Measurements from ENCODE around the gene FIP1L1.
"Not testable (repeated sequence)": the region's sequence is repeated elsewhere in the genome, so short reads cannot be mapped to it uniquely, and the experiment has no call there.

The FIP1L1 gene, protein sequence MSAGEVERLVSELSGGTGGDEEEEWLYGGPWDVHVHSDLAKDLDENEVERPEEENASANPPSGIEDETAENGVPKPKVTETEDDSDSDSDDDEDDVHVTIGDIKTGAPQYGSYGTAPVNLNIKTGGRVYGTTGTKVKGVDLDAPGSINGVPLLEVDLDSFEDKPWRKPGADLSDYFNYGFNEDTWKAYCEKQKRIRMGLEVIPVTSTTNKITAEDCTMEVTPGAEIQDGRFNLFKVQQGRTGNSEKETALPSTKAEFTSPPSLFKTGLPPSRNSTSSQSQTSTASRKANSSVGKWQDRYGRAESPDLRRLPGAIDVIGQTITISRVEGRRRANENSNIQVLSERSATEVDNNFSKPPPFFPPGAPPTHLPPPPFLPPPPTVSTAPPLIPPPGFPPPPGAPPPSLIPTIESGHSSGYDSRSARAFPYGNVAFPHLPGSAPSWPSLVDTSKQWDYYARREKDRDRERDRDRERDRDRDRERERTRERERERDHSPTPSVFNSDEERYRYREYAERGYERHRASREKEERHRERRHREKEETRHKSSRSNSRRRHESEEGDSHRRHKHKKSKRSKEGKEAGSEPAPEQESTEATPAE

DNA sequence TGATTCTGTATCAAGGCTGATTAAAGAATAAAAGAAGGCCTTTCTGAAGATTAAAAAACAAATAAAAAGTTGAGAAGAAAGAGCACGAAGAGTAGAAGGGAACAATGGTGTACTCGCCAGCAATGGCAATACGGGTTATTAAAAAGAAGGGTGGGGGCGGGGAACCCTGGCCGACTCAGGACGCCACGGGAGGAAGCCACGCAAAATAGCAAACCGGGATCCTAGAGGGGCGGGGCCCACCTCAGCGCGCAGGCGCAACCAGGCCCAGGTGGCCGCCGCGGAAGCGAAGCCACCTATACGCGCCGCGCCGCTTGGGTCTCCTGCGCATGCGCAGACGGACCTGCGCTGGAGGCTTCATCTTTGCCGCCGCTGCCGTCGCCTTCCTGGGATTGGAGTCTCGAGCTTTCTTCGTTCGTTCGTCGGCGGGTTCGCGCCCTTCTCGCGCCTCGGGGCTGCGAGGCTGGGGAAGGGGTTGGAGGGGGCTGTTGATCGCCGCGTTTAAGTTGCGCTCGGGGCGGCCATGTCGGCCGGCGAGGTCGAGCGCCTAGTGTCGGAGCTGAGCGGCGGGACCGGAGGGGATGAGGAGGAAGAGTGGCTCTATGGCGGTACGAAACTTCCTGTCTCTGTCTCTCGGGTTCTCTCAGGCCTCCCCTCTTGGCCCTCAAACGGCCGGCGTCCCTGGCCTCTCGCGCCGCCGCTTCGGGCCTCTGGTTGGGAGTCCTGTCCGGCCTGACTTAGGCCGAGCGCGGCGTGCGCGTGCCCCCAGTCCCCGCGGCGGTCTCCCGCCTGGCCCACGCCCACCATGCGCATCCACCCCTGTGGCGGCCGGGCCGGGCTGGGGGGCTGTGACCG is at the start of gene FIP1L1:
Gene FIP1L1 (plus strand): TSS at position 323 of the 852 bp plus-strand sequence. CDS start 198 bp downstream, at position 521.
- DNase-seq (ENCODE audit: low read depth) = peak; percentile 74
- TF ChIP-seq, protein P1, sequence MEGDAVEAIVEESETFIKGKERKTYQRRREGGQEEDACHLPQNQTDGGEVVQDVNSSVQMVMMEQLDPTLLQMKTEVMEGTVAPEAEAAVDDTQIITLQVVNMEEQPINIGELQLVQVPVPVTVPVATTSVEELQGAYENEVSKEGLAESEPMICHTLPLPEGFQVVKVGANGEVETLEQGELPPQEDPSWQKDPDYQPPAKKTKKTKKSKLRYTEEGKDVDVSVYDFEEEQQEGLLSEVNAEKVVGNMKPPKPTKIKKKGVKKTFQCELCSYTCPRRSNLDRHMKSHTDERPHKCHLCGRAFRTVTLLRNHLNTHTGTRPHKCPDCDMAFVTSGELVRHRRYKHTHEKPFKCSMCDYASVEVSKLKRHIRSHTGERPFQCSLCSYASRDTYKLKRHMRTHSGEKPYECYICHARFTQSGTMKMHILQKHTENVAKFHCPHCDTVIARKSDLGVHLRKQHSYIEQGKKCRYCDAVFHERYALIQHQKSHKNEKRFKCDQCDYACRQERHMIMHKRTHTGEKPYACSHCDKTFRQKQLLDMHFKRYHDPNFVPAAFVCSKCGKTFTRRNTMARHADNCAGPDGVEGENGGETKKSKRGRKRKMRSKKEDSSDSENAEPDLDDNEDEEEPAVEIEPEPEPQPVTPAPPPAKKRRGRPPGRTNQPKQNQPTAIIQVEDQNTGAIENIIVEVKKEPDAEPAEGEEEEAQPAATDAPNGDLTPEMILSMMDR (IDR thresholded peaks at IDR 0.05; ENCODE audit: control insufficient read depth, extremely low read depth, insufficient read depth) = no peak
- H3K4me3 ChIP-seq (ENCODE audit: low read depth, low read length) = peak within 1 kb of the TSS; percentile 87

DNA sequence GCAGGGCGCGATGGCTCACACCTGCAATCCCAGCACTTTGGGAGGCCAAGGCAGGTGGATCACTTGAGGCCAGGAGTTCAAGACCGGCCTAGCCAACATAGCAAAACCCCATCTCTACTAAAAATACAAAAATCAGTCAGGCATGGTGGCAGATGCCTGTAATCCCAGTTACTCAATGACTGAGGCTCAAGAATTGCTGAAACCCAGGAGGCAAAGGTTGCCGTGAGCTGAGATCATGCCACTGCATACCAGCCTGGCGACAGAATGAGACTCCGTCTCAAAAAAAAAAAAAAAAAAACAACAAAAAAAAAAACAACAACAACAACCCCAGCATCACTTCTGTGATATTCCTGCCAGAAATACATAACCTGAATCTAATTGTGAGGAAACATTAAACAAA is 42.5 kb upstream of the FIP1L1 start:
- not testable (repeated sequence) for DNase-seq (ENCODE audit: low read depth); H3K4me3 ChIP-seq (ENCODE audit: low read depth, low read length)

DNA sequence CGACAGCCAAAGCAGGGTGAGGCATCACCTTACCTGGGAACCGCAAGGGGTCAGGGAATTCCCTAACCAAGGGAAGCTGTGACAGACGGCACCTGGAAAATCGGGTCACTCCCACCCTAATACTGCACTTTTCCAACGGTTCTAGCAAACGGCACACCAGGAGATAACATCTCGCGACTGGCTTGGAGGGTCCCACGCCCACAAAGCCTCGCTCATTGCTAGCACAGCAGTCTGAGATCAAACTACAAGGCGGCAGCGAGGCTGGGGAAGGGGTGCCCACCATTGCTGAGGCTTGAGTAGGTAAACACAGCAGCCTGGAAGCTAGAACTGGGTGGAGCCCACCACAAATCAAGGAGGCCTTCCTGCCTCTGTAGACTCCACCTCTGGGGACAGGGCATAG is 37.3 kb upstream of the FIP1L1 start:
- not testable (repeated sequence) for H3K4me3 ChIP-seq (ENCODE audit: low read depth, low read length); DNase-seq (ENCODE audit: low read depth)

DNA sequence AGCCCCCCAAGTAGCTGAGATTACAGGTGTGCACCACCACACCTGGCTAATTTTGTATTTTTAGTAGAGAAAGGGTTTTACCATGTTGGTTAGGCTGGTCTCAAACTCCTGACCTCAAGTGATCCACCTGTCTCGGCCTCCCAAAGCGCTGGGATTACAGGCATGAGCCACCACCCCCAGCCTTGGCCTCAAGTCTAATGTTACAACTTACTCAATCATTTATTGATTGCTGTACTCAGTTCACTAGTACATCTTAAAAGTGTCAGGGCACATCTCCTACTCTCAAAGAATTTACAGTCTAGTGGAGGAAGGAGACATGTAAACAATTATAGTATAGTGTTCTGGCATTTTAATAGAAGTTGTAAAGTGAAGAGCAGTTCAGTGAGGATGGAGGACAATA is 31.0 kb upstream of the FIP1L1 start:
- DNase-seq (ENCODE audit: low read depth); H3K4me3 ChIP-seq (ENCODE audit: low read depth, low read length): not testable (repeated sequence)

DNA sequence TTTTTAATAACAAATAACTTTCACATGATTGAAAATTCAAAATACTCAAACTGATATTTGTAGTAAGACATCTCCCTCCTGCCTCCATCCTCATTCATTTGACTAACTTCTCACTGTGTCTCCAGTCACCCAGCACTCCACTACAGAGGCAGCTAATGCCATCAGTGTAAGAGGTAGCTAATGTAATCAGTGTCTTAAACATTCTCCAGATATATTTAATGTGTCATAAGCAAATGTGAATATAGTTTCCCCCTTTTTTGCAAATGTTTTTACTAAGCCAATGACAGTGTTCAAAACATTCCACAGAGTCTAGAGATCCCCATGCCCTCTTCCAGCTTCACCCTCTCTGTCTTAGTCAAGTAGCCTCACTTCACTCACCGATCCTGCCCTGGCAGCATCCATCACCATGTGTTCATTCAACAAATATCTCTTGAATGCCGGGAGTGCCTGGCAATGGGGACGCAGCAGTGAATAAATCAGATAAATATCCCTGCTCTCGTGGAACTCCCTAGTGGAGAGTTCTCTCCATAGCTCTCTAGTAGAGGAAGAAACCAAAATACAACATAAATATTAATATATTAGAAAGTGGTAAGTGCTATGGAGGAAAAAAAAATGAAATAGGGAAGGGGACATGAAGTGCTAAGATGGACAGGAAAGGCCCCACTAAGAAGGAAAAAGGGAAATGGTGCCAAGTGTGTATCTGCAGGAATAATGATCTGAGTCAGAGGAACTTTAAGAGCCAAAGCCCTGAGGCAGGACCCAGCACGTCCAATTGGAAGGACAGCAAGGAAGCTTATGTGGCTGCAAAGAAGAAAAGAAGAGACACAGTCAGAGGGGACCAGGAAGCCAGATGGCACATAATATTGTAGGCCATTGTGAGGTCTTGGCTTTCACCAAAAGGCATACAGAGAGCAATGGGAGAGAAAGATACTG is 30.3 kb upstream of the FIP1L1 start:
- H3K4me3 ChIP-seq (ENCODE audit: low read depth, low read length) = no peak overlapping the region
- no peak for DNase-seq (ENCODE audit: low read depth)
- TF ChIP-seq, protein P1 (IDR thresholded peaks at IDR 0.05; ENCODE audit: control insufficient read depth, extremely low read depth, insufficient read depth) = no peak

DNA sequence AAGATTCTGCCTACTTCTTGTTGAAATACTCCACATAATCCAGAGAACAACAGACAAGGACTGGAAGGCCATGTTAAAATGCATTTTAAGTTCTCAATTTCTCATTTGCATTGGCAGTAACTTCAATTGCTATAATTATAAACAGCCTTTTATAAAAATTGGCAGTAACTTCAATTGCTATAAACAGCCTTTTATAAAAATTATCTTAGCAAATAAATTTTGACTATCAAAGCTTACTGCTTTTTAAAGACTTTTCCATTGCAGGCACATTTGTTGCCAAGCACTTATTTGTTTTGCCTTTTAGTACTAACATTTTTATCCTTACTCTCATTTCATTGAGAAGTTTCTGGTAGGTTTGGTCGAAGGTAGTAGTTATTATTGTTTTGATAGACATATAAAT is 29.4 kb upstream of the FIP1L1 start:
- H3K4me3 ChIP-seq (ENCODE audit: low read depth, low read length) = no peak overlapping the region
- no peak for DNase-seq (ENCODE audit: low read depth)
- TF ChIP-seq, protein P1 (IDR thresholded peaks at IDR 0.05; ENCODE audit: control insufficient read depth, extremely low read depth, insufficient read depth) = no peak

DNA sequence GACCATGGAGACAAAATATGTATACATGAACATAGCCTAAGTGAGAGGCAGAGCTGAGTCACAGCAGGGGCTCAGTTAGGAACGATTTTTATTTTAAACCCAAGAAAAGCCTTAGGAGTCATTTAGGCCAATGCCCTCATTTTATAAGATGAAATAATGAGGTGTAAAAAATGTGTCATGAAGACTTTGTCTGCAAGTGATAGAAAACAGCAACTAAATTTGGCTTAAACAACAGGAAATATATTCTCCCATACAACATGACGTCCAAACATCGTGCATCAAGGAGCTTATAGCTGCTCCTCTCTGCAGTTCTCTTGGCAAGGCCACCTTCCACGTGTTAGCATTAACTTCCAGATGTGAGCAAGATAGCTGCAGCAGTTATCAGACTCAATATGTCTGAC is 28.4 kb upstream of the FIP1L1 start:
- TF ChIP-seq, protein P1 (IDR thresholded peaks at IDR 0.05; ENCODE audit: control insufficient read depth, extremely low read depth, insufficient read depth) = no peak
- no peak overlapping the region for H3K4me3 ChIP-seq (ENCODE audit: low read depth, low read length)
- DNase-seq (ENCODE audit: low read depth) = no peak
